Upper lobe of left lung (tissue), 6 donors: Measurements from ENCODE around the gene NKX2-1. TPM values are rescaled to one million over a fixed set of nuclear protein-coding genes. Genes with fewer than 3 reads are reported as not detected.

Source experiments
- ATAC-seq, 2 donors: fragments of 200-7000 bp; cut with Tn5 transposase; one replicate each; pipeline ENCODE4 v1.9.1; 2022; ENCODE audit warnings: mild to moderate bottlenecking in 2 of 2, moderate library complexity in 2 of 2; ENCODE audit not compliant: low FRiP score in 2 of 2
- DNase-seq, 2 donors: peaks; one replicate each; pipeline ENCODE4 v3.0.0-alpha.2; 2019 to 2020
- H3K27ac ChIP-seq, 4 donors: fragments of 200-600 bp; sonication (generic); one replicate each; pipeline ENCODE4 v1.5.1; 2016 to 2019
- H3K27me3 ChIP-seq, 4 donors: fragments of 200-600 bp; sonication (generic); one replicate each; pipeline ENCODE4 v1.5.1; 2017 to 2019
- H3K36me3 ChIP-seq, 4 donors: fragments of 200-600 bp; sonication (generic); one replicate each; pipeline ENCODE4 v1.5.1; 2016 to 2019
- H3K4me1 ChIP-seq, 4 donors: fragments of 200-600 bp; sonication (generic); one replicate each; pipeline ENCODE4 v1.5.1; 2018 to 2019
- H3K4me3 ChIP-seq, 4 donors: fragments of 200-600 bp; sonication (generic); one replicate each; pipeline ENCODE4 v1.5.1; 2017 to 2019; ENCODE audit warnings: mild to moderate bottlenecking in 2 of 4, moderate library complexity in 1 of 4
- H3K9me3 ChIP-seq, 4 donors: fragments of 200-600 bp; sonication (generic); one replicate each; pipeline ENCODE4 v1.5.1; 2018 to 2019
- EP300 ChIP-seq, 4 donors: sonication (generic); formaldehyde crosslinking; IDR thresholded peaks; one replicate each; pipeline ENCODE4 v1.5.1; 2017; ENCODE audit warnings: antibody characterized with exemption in 4 of 4, control low read depth in 2 of 4
- POLR2A ChIP-seq, 4 donors: fragments of 450-650 bp; IDR thresholded peaks; one replicate each; pipeline ENCODE4 v1.5.1; 2016 to 2017; ENCODE audit warnings: antibody characterized with exemption in 4 of 4, mild to moderate bottlenecking in 2 of 4
- POLR2AphosphoS5 ChIP-seq, 2 donors: sonication (generic); formaldehyde crosslinking; IDR thresholded peaks; one replicate each; pipeline ENCODE4 v1.5.1; 2017; ENCODE audit warnings: antibody characterized with exemption in 2 of 2
- WGBS, 2 donors: methylation state at CpG; one replicate each; pipeline ENCODE4 v1.1.5; 2017 to 2018; 5-methylcytosine and 5-hydroxymethylcytosine counted together
- total RNA-seq, 6 donors: library from RNA; depleted of rRNA in 4 of 6; stranded (reverse); fragments of >200 nt in 4 of 6; gene quantifications; one replicate each; pipeline versions ENCODE4 v1.1.0 to v1.2.1, GENCODE V29; 2016 to 2021
- TF ChIP-seq, protein P1 (sequence below), 6 experiments: fragments of 450-650 bp in 4 of 6; fragments of 200-600 bp in 2 of 6; sonication (generic) in 2 of 6; IDR thresholded peaks; one replicate each; pipeline ENCODE4 v1.5.1; 2016 to 2019; ENCODE audit warnings: antibody characterized with exemption in 6 of 6
- donor health status: DM: no; HTN: no; CAD: no; lungs with moderate emphysema.
- donor health status: DM: no; HTN: yes; CAD: no; lungs with severe emphysema.

Gene NKX2-1
- total RNA-seq, 6 donors from 2014 or later, result 140 to 467 (median 284) TPM

DNA sequence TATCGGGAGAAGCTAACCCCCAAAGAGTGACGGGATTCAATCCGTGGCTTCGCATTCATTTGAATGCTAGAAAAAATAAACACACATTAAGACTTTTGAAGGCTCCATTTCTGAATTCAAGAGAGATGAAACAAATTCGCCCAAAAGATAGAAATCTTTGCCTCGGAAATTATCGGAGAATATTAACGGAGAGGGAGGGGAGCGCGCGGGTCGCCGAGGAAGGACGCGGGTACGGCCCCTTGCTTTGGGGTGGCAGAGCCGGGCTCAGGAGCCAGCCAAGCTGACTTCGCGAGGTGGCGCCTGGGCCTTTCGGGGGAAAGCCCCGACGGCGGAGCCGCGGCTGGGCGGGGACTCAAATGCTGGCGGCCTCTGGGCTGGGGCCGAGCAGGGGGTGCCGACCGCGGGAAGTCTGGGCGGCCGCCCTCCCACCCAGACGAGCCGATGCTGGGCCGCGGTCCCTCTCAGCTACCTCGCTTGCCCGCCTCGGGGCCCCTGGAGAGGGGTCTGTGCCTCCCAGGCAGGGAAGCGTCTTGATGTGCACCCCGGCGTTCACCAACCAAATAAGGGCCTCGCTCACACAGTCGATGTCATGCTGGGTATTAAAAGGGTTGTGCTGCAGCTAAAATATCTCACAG, 14.7 kb downstream of the NKX2-1 start:
- Histone ChIP-seq H3K4me1 (peaks cover 4 to 18% (median 9%) of the 10 kb centered on the region in 4 donors), H3K36me3 (no peaks in the 10 kb centered on the region), H3K9me3 (no peaks in the 10 kb centered on the region), H3K27ac (peak overlapping the region; percentile 74 to 93 (median 88)), H3K27me3 (peaks cover 0 to 13% (median 9%) of the 10 kb centered on the region in 4 donors), H3K4me3 (peak overlapping the region; percentile 9 to 54 (median 32))
- TF ChIP-seq EP300 (IDR thresholded peaks at IDR 0.05) (no peak), POLR2A (IDR thresholded peaks at IDR 0.05) (peak in 2 of 4 donors; percentile 33 to 56), POLR2AphosphoS5 (IDR thresholded peaks at IDR 0.05) (no peak)
- TF ChIP-seq, protein P1, sequence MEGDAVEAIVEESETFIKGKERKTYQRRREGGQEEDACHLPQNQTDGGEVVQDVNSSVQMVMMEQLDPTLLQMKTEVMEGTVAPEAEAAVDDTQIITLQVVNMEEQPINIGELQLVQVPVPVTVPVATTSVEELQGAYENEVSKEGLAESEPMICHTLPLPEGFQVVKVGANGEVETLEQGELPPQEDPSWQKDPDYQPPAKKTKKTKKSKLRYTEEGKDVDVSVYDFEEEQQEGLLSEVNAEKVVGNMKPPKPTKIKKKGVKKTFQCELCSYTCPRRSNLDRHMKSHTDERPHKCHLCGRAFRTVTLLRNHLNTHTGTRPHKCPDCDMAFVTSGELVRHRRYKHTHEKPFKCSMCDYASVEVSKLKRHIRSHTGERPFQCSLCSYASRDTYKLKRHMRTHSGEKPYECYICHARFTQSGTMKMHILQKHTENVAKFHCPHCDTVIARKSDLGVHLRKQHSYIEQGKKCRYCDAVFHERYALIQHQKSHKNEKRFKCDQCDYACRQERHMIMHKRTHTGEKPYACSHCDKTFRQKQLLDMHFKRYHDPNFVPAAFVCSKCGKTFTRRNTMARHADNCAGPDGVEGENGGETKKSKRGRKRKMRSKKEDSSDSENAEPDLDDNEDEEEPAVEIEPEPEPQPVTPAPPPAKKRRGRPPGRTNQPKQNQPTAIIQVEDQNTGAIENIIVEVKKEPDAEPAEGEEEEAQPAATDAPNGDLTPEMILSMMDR (IDR thresholded peaks at IDR 0.05), result no peak
- ATAC-seq, result peak; percentile 34 to 56
- WGBS, 2 donors, result 1 to 2% methylated on average over 20 to 29 of the region's 46 CpGs
- peak; percentile 68 to 91 for DNase-seq

DNA sequence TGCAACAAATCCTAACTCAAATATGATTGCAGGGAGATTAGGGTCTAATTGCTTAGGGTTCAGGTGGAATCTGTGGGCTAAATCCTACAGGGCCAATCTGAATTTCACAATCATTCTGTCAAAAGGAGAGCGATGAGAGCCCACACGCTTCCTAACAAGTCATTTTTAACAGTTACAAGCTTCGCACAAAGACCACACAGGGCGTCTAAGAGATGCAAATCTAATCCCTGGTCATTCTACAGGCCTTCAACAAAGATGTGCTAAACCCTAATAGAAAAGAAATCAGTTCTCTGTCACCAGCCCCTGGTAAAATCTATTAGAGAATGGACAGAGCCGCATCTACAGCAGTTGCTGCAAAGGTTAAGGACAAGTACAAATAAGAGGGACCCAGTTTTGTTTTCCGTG, 15.3 kb downstream of the NKX2-1 start:
- no peaks in the 10 kb centered on the region for H3K9me3 ChIP-seq
- no peaks in the 10 kb centered on the region for H3K36me3 ChIP-seq
- WGBS, 2 donors, result 4 to 7% methylated on average over 6 of the region's 6 CpGs
- DNase-seq (no peak), ATAC-seq (no peak)
- H3K4me3 ChIP-seq, result peak overlapping the region in 2 of 4 donors; percentile 52 to 54
- H3K27me3 ChIP-seq, result peaks cover 0 to 13% (median 9%) of the 10 kb centered on the region in 4 donors
- TF ChIP-seq EP300 (IDR thresholded peaks at IDR 0.05) (no peak), POLR2AphosphoS5 (IDR thresholded peaks at IDR 0.05) (no peak), POLR2A (IDR thresholded peaks at IDR 0.05) (no peak)
- H3K4me1 ChIP-seq, result peaks cover 4 to 18% (median 9%) of the 10 kb centered on the region in 4 donors
- H3K27ac ChIP-seq, result peak overlapping the region; percentile 74 to 93 (median 88)

DNA sequence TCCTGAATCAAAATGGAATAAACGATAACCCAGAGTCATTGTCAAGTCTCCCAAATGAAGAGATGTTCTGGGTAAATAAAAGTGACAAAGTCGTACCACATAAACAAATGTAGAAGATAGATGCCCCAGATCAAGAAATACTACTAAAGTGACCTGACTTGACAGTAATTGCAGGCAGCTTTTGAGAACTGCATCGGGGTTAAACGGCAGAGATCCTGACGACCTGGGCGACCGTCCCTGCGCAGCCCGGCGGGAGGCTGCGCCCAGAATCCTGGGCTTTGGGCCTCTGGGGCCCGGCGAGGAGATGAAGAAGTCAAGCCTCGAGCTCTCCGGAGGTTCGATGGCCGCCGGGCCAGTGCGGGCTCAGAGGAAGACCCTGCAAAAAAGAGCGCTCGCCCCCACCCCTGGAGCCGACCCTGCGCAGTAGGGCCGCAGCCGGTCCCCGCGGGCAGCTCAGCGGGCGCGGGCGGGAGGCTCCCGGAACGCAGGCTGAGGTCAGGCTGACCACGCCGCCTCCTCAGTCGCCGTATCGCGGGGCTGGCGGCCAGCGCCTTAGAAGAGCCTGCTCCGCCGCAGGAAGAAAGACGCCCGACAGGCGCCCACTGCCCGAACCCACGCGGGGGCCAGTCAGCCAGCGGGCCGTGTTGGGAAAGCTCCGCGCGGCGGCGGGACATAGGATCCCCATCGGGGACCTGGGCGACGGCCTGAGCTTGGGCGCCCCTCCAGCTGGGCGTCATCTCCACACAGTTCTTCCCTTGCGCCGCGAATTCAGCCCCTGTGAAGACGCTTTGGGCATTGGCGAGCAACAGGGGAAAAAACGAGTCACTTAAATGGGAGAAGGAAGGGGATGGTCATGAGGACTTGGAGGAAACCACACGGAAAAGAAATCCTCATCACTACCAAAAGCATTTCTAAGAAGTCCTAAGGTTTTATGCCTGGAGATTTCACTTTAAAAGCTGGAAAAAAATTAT, 16.0 kb downstream of the NKX2-1 start:
- DNase-seq (peak in 1 of 2 donors; percentile 85), ATAC-seq (peak in 1 of 2 donors; percentile 27)
- TF ChIP-seq, protein P1 (IDR thresholded peaks at IDR 0.05), result no peak
- TF ChIP-seq POLR2A (IDR thresholded peaks at IDR 0.05), result peak in 1 of 4 donors; percentile 17
- Histone ChIP-seq H3K36me3 (no peaks in the 10 kb centered on the region), H3K4me1 (peaks cover 4 to 18% (median 9%) of the 10 kb centered on the region in 4 donors), H3K27me3 (peaks cover 0 to 13% (median 9%) of the 10 kb centered on the region in 4 donors), H3K4me3 (peak overlapping the region in 3 of 4 donors; percentile 15 to 54 (median 52)), H3K9me3 (no peaks in the 10 kb centered on the region), H3K27ac (peak overlapping the region; percentile 74 to 93 (median 88))
- WGBS, 2 donors, result 3 to 4% methylated on average over 40 to 51 of the region's 68 CpGs

DNA sequence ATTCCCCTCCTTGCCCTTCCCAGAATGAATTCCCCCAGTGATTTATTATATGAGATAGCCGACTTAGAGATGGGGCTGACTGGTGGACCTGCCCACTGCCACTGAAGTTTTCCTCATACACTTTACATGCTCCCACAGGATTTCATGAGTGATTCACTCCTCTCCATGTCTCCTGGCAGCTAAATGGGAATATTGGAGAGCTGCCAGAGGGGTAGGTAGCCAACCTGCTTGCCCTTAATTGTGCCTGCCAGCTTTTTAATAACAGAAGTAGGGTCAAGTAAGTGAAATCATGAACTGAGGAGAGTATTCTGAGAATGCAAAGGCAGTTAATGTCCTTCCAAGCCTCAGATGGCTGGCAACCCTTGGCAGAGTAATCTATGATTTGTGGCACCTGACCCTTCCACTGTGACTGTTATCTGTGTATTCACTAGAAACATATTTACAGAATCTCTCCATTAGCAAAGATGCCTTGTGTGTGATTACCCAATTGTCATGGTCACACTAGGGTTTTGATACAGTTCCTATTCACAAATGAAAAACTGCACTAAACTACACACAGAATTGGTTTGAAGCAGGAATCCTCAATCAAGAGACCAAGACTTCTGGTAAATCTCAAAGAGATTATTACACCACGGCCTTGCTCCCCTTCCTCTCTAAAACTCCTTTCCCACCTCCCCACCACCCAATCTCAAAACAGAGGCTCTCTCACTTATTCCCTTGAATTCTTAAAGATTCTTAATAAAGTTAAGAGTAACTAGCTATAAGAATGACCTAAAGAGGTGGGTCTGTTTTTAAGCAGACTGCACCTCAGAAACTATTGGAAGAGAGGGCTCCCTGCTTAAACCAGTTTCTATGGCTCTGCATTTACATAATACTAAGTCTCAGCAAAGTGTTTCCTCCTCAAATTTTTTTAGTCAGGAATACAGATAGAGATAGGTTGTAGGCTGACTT, 17.2 kb downstream of the NKX2-1 start:
- Histone ChIP-seq H3K27me3 (peaks cover 0 to 13% (median 4%) of the 10 kb centered on the region in 4 donors), H3K9me3 (no peaks in the 10 kb centered on the region), H3K4me3 (peak overlapping the region in 1 of 4 donors; percentile 52), H3K27ac (peak overlapping the region; percentile 74 to 93 (median 88)), H3K36me3 (no peaks in the 10 kb centered on the region), H3K4me1 (peaks cover 4 to 18% (median 9%) of the 10 kb centered on the region in 4 donors)
- WGBS, 2 donors, result 0 to 12% methylated on average over 2 of the region's 2 CpGs
- DNase-seq (no peak), ATAC-seq (no peak)
- TF ChIP-seq POLR2AphosphoS5 (IDR thresholded peaks at IDR 0.05), result no peak
- TF ChIP-seq POLR2A (IDR thresholded peaks at IDR 0.05), result peak in 1 of 4 donors; percentile 35

DNA sequence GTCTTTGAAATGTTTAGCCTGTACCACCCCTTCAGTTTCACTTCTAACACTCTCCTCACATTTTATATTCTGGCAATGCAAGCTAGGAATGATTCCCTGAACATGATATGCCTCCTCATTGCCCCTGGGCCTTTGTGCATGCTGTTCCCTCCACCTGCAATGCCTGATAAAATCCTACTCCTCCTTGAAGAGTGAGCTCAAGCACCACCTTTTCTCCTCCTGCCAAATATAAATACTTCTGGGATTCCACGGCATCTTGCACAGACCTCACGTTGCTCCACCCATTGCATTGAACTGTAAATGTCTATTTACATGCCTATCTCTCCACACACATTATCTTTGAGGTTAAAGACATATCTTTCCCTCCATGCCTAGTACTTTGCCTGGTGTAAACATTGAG, 21.1 kb downstream of the NKX2-1 start:
- H3K4me1 ChIP-seq, result peaks cover 0 to 4% (median 2%) of the 10 kb centered on the region in 4 donors
- TF ChIP-seq POLR2AphosphoS5 (IDR thresholded peaks at IDR 0.05) (no peak), POLR2A (IDR thresholded peaks at IDR 0.05) (no peak), EP300 (IDR thresholded peaks at IDR 0.05) (no peak)
- TF ChIP-seq, protein P1 (IDR thresholded peaks at IDR 0.05), result no peak
- H3K4me3 ChIP-seq, result no peak overlapping the region
- ATAC-seq (no peak), DNase-seq (no peak)
- H3K9me3 ChIP-seq, result no peaks in the 10 kb centered on the region
- no peaks in the 10 kb centered on the region for H3K36me3 ChIP-seq
- WGBS, 2 donors, result 3 to 11% methylated on average over 2 of the region's 2 CpGs
- H3K27ac ChIP-seq, result no peak overlapping the region
- peaks cover 0 to 2% (median 0%) of the 10 kb centered on the region in 4 donors for H3K27me3 ChIP-seq
